ENCODE data around the gene PARK7.

Gene PARK7

DNA sequence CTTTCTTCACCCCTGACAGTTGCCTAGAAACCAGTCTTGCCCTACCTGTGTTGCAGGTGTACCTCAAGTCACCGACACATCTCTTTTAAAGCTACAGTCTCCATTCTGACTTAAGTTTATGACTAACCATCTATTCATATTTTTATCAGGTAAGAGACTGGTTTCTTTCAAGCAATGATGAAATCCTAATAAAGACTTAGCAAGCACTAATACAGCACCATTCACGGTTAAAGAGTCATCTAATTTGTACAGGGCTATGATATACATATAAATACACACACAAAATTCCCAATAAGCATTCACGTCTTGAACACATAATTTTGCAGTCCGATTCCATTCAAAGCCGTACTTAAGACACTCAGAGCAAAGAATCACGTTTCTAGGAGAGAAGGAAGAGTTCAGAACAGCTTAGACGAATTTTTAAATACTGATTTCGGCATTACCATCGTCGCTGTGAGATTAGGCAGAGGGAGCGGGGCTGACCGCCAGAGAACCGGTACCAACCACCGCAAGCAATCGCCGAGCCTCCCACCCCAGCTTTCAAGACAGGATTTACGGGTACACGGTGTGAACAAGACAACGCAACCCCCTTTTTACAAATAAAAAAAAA is 63.7 kb downstream of the PARK7 start:
- DNase-seq = no peak

DNA sequence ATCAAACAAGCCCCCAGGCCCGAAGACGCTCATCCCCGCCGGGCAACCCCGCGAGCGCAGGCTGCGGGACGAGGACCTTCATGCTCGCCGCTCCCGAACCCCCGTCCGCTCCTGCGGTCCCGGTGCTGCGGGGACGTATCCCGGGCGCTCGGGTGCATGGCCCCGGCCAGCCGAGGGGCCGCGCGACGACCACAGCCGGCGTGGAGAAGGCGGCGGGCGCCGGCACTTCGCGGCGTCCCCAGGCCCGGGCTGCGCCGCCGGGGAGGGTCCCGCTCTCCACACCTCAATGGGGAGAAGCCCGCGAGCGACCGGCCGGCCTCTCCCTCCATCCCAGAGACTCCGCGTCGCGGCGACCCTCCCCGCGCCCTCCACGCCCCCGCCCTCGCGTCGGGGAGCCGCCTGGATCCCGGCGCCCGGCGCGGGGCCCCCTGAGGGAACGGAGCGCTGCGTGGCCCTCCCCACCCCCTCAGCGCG is 64.2 kb downstream of the PARK7 start:
- no peak for DNase-seq

DNA sequence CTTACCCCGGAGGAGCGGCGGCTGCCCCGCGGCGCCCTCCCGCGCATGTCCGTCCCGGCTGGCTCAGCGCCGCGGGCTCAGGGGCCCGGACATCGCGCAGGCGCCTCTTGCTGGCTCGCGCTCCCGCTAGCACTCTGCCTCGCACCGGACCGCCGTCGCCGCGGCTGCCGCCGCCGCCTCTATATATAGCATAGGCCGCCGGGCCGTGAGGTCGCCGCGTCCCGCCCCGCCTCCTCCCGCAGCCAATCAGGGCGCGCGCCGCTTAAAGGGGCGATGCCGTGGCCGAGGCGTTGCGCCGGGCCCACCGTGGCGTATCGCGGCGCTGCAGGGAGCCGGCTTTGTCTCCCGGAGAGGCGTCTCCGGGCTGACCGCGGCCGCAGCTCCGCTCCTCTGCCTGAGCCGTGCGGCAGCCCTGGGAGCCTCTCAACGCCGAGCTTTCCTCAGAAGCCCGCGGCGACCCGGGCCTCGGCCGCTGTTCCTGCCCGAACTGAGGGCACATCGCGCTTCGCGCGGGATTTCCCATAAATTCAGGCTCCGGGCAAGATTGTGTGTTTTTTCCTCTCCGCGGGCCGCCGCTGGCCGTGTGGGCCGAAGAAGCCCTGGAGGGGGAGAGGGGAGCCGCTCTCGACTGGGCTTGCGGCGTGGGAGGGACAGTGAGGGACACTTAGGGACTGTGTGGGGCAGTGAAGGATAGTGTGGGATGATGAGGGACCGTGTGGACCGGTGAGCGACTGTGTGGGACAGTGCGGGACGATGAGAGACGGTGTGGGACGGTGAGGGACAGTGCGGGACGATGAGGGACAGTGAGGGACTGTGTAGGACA is 64.9 kb downstream of the PARK7 start, which contains the start of gene ERRFI1:
ERRFI1 (minus strand) TSS at position 157 of the 823 bp plus-strand sequence. CDS start 10,690 bp downstream, outside the sequence.
- peak; percentile 91 for DNase-seq

DNA sequence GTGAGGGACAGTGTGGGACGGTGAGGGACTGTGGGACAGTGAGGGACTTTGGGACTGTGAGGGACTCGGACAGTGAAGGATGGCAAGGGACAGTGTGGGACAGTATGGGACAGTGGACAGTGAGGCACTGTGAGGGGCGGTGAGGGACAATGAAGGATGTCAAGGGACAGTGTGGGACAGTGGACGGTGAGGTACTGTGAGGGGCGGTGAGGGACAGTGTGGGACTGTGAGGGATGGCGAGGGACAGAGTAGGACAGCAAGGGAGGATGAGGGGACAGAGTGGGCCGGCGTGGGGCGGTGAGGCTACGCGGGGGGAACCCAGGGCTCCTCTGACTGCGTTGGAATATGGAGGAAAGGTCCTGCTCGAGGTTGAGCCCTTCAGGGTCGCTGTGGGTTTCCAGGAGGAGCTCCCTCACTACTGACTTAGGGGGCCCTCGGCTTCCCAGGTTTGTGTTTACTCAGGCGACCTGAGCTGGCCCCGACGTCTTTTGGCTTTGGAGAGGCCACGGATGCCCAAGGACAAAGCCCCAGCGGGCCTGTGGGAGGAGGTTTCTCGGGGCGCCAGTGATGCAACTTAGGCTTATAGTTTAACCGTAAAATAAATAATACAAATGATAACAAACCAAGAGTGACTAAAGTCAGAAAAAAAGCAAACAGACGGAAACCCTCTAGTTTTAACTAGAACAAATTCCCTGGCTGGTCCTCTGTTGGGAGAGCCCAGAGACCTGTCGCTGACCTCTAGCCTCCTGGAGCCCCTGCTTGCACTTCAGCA is 65.7 kb downstream of the PARK7 start:
- no peak for DNase-seq

DNA sequence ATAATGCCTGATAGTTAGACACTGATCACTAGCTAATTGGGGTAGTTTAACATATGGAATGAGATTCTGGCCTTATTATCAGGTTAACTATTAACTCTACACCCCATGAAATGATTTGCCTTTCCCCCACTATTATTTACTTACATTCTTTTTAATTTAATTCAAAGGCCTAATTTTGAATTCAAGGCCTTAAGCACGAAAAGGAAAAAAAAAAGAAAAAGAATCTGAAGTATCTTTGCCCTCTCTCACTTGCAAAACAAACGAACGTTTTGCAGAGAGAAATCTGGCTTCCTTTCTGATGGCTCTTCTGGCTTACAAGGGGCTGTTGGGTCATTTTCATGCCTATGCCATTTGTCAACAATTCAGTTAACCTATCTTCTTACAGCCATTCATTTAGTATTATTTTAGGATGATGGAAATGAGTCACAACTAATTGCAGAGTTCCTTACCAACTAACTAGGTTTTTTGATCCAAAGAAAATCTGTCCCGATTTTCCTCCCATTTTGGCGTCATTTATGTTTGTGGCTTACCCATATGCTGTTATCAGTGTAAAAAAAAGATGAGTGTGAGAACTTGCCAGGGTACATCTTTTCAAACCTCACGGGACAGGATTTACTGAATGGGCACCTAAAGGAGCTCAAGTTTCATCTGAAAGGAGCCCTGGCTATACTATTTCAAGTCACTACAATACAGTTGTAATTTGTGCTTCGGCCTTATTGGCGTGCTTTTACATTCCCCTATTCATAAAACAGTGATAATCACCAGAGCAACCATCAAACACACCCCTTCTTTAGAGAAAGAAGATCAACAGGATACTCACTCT is 66.4 kb downstream of the PARK7 start:
- no peak for DNase-seq

DNA sequence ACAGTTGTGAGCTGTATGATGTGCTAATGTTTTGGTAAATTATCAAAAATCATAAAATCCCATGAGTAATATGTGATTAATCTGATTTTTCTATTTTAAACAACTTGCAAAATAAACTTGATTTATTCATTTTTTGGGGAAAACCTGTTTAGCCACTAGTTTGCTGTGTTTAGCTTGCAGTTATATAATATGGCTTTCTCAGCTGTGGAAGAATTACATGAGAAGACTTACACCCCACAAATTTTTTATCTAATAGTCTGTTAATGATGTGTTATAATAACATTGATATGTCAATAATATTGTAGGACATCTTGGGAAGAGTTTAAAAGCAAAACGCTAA is 67.0 kb downstream of the PARK7 start:
- DNase-seq = no peak

DNA sequence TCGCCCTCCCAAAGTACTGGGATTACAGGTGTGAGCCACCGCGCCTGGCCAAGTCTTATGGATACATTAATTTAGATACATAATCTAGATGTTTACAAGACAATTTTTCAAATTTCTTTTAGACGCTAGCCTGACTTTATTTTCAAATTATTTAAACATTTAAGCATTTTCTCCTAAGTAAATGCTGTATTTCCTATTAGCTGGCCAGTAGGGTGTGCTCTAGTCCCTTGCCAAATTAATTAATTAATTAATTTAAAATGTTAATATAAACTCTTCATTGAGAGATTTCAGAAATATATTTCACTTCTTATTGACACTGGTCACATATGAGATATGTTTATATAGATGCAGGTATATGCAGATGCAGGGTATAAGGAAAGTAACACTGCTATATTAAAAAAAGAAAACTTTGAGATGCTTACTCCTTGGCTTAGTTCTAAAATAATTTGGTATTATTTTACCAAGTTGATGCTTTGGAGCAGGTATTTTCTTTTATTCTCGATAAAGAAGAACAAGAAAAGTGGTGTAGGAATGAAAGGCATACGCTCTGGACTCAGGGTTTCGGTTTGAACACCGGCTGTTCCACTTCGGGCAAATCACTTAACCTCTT is 69.8 kb downstream of the PARK7 start:
- no peak for DNase-seq

DNA sequence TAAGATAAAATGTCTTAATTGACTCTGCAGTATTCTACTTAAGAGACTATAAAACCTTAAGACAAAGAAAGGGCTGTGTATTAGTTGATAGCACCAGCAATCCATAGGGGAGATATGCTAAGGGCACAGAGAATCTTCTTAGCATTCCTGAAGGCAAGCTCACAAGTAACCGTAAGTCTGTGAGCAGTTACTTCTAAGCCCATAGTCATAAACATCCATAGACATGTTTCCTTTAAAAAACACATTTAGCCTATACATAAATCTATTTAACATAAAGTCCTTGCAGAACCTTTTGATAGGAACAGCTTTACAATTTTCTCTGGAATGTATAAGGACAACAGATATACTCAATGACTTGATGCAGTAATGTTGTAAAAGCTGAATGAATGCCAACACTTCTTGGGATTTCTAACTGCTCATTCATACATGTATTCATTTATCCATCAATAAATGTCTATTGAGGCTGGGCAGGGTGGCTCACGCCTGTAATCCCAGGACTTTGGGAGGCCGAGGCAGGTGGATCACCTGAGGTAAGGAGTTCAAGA is 70.9 kb downstream of the PARK7 start:
- no peak for DNase-seq

DNA sequence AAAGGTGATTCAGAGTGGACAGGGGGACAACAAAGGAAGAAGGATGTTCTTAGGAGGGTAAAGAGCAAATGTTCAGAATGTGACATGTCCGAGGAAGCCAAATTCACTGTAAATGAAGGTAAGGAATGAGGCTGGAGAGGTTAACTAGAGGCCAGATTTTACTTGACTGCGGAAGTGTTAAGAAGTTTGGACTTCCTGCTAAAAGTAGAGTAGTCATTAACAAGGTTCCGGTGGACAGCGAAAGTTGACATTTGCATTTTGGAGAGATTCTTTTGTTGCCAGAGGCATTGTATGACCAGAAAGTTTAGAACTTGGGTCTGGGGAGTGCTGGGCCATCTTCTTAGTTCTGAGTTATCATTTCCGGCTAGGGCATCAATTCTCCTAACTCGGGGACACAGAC is 71.8 kb downstream of the PARK7 start:
- DNase-seq = no peak
